Measurements from ENCODE around the gene LCN9.

DNA sequence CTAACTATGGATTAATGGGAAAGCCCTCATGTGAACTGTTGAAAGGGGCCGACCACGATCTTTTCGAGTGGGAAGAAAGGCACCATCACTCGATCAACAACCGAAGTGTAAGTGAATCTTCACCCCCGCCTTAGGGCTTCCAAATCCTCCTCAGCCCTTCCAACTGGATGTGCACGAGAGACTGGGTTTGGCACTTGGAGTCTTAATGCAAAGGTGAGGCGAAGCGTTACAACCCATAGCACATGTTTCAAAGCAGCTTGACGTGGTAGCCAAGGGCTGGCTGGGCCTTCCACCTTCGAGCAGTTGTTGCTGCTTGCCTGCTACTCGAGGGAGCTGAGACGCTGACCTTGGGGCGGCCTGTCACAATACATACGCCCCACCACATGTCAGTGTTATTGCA is 5.7 kb upstream of the LCN9 start:
- TF ChIP-seq, protein P1, sequence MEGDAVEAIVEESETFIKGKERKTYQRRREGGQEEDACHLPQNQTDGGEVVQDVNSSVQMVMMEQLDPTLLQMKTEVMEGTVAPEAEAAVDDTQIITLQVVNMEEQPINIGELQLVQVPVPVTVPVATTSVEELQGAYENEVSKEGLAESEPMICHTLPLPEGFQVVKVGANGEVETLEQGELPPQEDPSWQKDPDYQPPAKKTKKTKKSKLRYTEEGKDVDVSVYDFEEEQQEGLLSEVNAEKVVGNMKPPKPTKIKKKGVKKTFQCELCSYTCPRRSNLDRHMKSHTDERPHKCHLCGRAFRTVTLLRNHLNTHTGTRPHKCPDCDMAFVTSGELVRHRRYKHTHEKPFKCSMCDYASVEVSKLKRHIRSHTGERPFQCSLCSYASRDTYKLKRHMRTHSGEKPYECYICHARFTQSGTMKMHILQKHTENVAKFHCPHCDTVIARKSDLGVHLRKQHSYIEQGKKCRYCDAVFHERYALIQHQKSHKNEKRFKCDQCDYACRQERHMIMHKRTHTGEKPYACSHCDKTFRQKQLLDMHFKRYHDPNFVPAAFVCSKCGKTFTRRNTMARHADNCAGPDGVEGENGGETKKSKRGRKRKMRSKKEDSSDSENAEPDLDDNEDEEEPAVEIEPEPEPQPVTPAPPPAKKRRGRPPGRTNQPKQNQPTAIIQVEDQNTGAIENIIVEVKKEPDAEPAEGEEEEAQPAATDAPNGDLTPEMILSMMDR (IDR thresholded peaks at IDR 0.05), result no peak
- no peak for TF ChIP-seq POLR2A (IDR thresholded peaks at IDR 0.05)
- TF ChIP-seq POLR2AphosphoS5 (IDR thresholded peaks at IDR 0.05), result no peak
